B cell (primary cell): ENCODE data around the gene TFE3. TPM values are rescaled to one million over a fixed set of nuclear protein-coding genes. Genes with fewer than 3 reads are reported as not detected.

ENCODE experiments used
- ATAC-seq: fragments of 200-7000 bp; cut with Tn5 transposase; one replicate; pipeline ENCODE4 v1.10.0; 2021; ENCODE audit warnings: low read depth, mild to moderate bottlenecking, moderate number of reproducible peaks, moderate library complexity
- CTCF ChIA-PET: fragments of 350-600 bp; sonication (Branson Sonifier 250); formaldehyde crosslinking; loops from one replicate; lab custom pipeline; 2021; ENCODE audit warnings: antibody characterized with exemption, inconsistent platforms; lab: Charles Lee
- POLR2A ChIA-PET: fragments of 350-600 bp; sonication (Branson Sonifier 250); formaldehyde crosslinking; loops from one replicate; lab custom pipeline; 2021; ENCODE audit warnings: antibody characterized with exemption; lab: Charles Lee
- DNase-seq: peaks from one replicate; pipeline ENCODE4 v3.0.0; 2013
- H2AFZ ChIP-seq: 2 replicates; pipeline ENCODE4 v1.6.1; 2012; ENCODE audit warnings: mild to moderate bottlenecking, low read depth, low read length; ENCODE audit not compliant: insufficient read depth, poor library complexity, severe bottlenecking
- H3K27ac ChIP-seq, 2 donors: 1 replicate in 1 of 2; 2 replicates in 1 of 2; pipeline ENCODE4 v1.5.1; 2012 to 2013; ENCODE audit warnings: low read length in 2 of 2, mild to moderate bottlenecking in 2 of 2, moderate library complexity in 1 of 2
- H3K27me3 ChIP-seq, 4 experiments: fragments of 200-600 bp in 1 of 4; sonication (generic) in 1 of 4; replicated peaks in 1 of 4; 1 replicate in 2 of 4; 2 replicates in 2 of 4; pipeline versions ENCODE4 v1.6.1 to v1.7.0; 2013 to 2016; ENCODE audit warnings: low read length in 3 of 4, mild to moderate bottlenecking in 2 of 4, mixed read lengths in 1 of 4, moderate library complexity in 1 of 4; ENCODE audit not compliant: insufficient read depth in 4 of 4, control insufficient read depth in 3 of 4; ENCODE audit errors: control extremely low read depth in 1 of 4
- H3K36me3 ChIP-seq, 2 experiments: replicated peaks in 1 of 2; 1 replicate in 1 of 2; 2 replicates in 1 of 2; pipeline versions ENCODE4 v1.6.1 to v1.7.1; 2013; ENCODE audit warnings: low read length in 1 of 2; ENCODE audit not compliant: insufficient read depth in 2 of 2, control insufficient read depth in 1 of 2; ENCODE audit errors: control extremely low read depth in 1 of 2, extremely low read depth in 1 of 2
- H3K4me1 ChIP-seq, 2 donors: fragments of 200-600 bp in 1 of 2; sonication (generic) in 1 of 2; 1 replicate in 1 of 2; 2 replicates in 1 of 2; pipeline versions ENCODE4 v1.5.1 to v1.6.1; 2013 to 2017; ENCODE audit warnings: low read length in 2 of 2; ENCODE audit not compliant: control insufficient read depth in 2 of 2, insufficient read depth in 2 of 2
- H3K4me2 ChIP-seq: replicated peaks from 2 replicates; pipeline ENCODE3; 2012; ENCODE audit warnings: mild to moderate bottlenecking, low read depth, low read length; ENCODE audit not compliant: poor library complexity, severe bottlenecking
- H3K4me3 ChIP-seq, 5 experiments: fragments of 200-600 bp in 1 of 5; sonication (generic) in 1 of 5; 1 replicate in 3 of 5; 2 replicates in 2 of 5; pipeline versions ENCODE4 v1.5.1 to v1.7.0; 2011 to 2016; ENCODE audit warnings: low read length in 4 of 5, mild to moderate bottlenecking in 4 of 5, low read depth in 2 of 5, control low read depth in 1 of 5, moderate library complexity in 1 of 5; ENCODE audit not compliant: insufficient read depth in 1 of 5; ENCODE audit errors: control extremely low read depth in 1 of 5, extremely low read depth in 1 of 5
- H3K79me2 ChIP-seq: fragments of 200-600 bp; sonication (generic); one replicate; pipeline ENCODE4 v1.6.0; 2016; ENCODE audit warnings: low read length; ENCODE audit not compliant: control insufficient read depth, insufficient read depth
- H3K9ac ChIP-seq: fragments of 200-600 bp; sonication (generic); 2 replicates; pipeline ENCODE4 v1.6.1; 2017; ENCODE audit warnings: mild to moderate bottlenecking, low read length, moderate library complexity
- H3K9me3 ChIP-seq, 3 donors: one replicate each; pipeline versions ENCODE4 v1.6.1 to v1.7.1; 2013; ENCODE audit warnings: low read length in 2 of 3; ENCODE audit not compliant: control insufficient read depth in 2 of 3, insufficient read depth in 1 of 3; ENCODE audit errors: control extremely low read depth in 1 of 3
- H4K20me1 ChIP-seq: 2 replicates; pipeline ENCODE4 v1.6.0; 2012; ENCODE audit warnings: mild to moderate bottlenecking, low read length; ENCODE audit not compliant: insufficient read depth, control insufficient read depth, poor library complexity, severe bottlenecking
- H3K27ac Mint-ChIP-seq: one replicate; pipeline ENCODE4 v1.8.0; 2021; ENCODE audit warnings: mixed read lengths
- H3K27me3 Mint-ChIP-seq: one replicate; pipeline ENCODE4 v1.8.0; 2021; ENCODE audit warnings: mixed read lengths
- H3K4me1 Mint-ChIP-seq: one replicate; pipeline ENCODE4 v1.8.0; 2021; ENCODE audit warnings: mixed read lengths
- H3K4me3 Mint-ChIP-seq: one replicate; pipeline ENCODE4 v1.8.0; 2021; ENCODE audit warnings: mixed read lengths
- H3K9me3 Mint-ChIP-seq: one replicate; pipeline ENCODE4 v1.8.0; 2022; ENCODE audit warnings: mixed read lengths; ENCODE audit not compliant: insufficient read depth
- EZH2 ChIP-seq: IDR thresholded peaks from 2 replicates; pipeline ENCODE4 v1.6.1; 2012; ENCODE audit warnings: borderline replicate concordance, low read depth, mild to moderate bottlenecking, moderate library complexity, low read length; ENCODE audit not compliant: insufficient read depth, poor library complexity, severe bottlenecking
- WGBS: methylation state at CpG from one replicate; pipeline ENCODE4 v1.1.5; 2013; ENCODE audit warnings: missing lambda C conversion rate; ENCODE audit not compliant: insufficient coverage; 5-methylcytosine and 5-hydroxymethylcytosine counted together
- intact Hi-C: fragments of 100-400 bp; cut with micrococcal nuclease; formaldehyde crosslinking; loops from one replicate; pipeline ENCODE4 v1.10.0; 2022
- polyA plus RNA-seq: library from polyadenylated mRNA; depleted of rRNA; stranded (reverse); fragments of >200 nt; gene quantifications from 2 replicates; pipeline ENCODE4 v1.2.3, GENCODE V29; 2012
- total RNA-seq, 2 donors: library from RNA; stranded (reverse); fragments of 120-200 nt in 1 of 2; gene quantifications; 1 replicate in 1 of 2; 2 replicates in 1 of 2; pipeline versions ENCODE4 v1.2.3 to v1.2.4, GENCODE V29; 2013 to 2022
- TF ChIP-seq, protein P1 (sequence below): fragments of 200-600 bp; IDR thresholded peaks from one replicate; pipeline ENCODE4 v1.8.0; 2022; ENCODE audit warnings: antibody characterized with exemption, mild to moderate bottlenecking

TFE3 gene
- total and polyA plus RNA-seq, 2 donors (not counting 1 experiment from before 2014, with no cell fraction given) = 21.0 to 38.9 TPM

DNA sequence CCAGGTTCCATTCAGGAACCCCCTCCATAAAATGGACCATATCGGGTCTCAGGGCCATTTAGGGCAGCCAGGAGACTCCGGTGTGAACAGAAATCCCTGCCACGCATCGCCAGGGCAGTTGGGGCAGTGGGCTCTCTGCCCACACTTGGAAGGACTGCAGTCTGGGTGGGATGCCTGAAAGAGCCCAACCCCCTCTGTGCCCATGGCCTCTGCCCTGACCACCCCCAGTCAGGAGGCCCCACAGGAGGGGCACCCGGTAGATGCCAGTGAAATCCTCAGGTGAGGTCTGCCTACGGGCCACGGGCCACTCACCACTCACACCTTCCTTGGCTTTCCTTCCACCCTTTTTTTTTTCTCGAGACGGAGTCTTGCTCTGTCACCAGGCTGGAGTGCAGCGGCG lies 25.9 kb upstream of the TFE3 start:
- no peak overlapping the region for H3K4me3 Mint-ChIP-seq
- Histone ChIP-seq H3K4me3 (no peak overlapping the region), H3K4me2 (no peak overlapping the region), H2AFZ (no peak overlapping the region), H3K4me1 (peaks cover 0 to 13% of the 10 kb centered on the region in 2 donors), H3K9me3 (peaks cover 0 to 6% (median 0%) of the 10 kb centered on the region in 3 donors), H3K79me2 (no peaks in the 10 kb centered on the region), H3K27me3 (no peaks in the 10 kb centered on the region), H3K27ac (no peak overlapping the region), H3K9ac (no peak overlapping the region), H3K36me3 (peaks cover 0 to 4% of the 10 kb centered on the region in 2 experiments), H4K20me1 (no peaks in the 10 kb centered on the region)
- no peak for TF ChIP-seq EZH2
- TF ChIP-seq, protein P1, sequence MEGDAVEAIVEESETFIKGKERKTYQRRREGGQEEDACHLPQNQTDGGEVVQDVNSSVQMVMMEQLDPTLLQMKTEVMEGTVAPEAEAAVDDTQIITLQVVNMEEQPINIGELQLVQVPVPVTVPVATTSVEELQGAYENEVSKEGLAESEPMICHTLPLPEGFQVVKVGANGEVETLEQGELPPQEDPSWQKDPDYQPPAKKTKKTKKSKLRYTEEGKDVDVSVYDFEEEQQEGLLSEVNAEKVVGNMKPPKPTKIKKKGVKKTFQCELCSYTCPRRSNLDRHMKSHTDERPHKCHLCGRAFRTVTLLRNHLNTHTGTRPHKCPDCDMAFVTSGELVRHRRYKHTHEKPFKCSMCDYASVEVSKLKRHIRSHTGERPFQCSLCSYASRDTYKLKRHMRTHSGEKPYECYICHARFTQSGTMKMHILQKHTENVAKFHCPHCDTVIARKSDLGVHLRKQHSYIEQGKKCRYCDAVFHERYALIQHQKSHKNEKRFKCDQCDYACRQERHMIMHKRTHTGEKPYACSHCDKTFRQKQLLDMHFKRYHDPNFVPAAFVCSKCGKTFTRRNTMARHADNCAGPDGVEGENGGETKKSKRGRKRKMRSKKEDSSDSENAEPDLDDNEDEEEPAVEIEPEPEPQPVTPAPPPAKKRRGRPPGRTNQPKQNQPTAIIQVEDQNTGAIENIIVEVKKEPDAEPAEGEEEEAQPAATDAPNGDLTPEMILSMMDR = no peak
- peaks cover 15% of the 10 kb centered on the region for H3K4me1 Mint-ChIP-seq
- WGBS = 93% methylated on average over 3 of the region's 11 CpGs
- H3K27me3 Mint-ChIP-seq = no peaks in the 10 kb centered on the region
- H3K27ac Mint-ChIP-seq = no peak overlapping the region
- H3K9me3 Mint-ChIP-seq = no peaks in the 10 kb centered on the region
- CTCF ChIA-PET = no interaction called here
- no peak for ATAC-seq
- intact Hi-C loops = no loop called here
- DNase-seq = no peak
- POLR2A ChIA-PET = no interaction called here

DNA sequence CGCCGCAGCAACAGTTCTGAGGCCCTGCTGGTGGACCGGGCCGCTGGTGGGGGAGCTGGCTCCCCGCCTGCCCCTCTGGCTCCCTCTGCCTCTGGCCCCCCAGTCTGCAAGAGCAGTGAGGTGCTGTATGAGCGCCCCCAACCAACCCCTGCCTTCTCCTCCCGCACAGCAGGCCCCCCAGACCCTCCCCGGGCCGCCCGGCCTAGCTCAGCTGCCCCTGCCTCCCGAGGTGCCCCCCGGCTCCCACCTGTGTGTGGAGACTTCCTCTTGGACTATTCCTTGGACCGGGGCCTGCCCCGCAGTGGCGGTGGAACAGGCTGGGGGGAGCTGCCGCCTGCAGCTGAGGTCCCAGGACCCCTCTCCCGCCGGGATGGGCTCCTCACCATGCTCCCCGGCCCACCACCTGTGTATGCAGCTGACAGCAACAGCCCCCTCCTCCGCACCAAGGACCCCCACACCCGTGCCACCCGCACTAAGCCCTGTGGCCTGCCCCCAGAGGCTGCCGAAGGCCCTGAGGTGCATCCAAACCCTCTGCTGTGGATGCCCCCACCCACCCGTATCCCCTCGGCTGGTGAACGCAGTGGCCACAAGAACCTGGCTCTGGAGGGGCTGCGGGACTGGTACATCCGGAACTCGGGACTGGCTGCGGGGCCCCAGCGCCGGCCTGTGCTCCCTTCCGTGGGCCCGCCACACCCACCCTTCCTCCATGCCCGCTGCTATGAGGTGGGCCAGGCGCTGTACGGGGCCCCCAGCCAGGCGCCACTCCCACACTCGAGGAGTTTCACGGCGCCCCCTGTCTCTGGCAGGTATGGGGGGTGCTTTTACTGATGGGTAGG lies 24.3 kb upstream of the TFE3 start:
- Histone ChIP-seq H2AFZ (no peak overlapping the region), H3K4me2 (no peak overlapping the region), H3K79me2 (no peaks in the 10 kb centered on the region), H3K4me3 (no peak overlapping the region), H3K9ac (no peak overlapping the region), H3K9me3 (no peaks in the 10 kb centered on the region), H3K27ac (no peak overlapping the region), H3K27me3 (no peaks in the 10 kb centered on the region), H3K4me1 (peaks cover 0 to under 1% of the 10 kb centered on the region in 2 donors), H4K20me1 (no peaks in the 10 kb centered on the region), H3K36me3 (peaks cover 0 to 4% of the 10 kb centered on the region in 2 experiments)
- POLR2A ChIA-PET = interaction anchor here (0.6 kb wide), 1 partner anchor 64 kb away, joined by 4 read pairs; no protein-coding TSS in a partner anchor
- no peak for ATAC-seq
- CTCF ChIA-PET = no interaction called here
- intact Hi-C loops = no loop called here
- Mint-ChIP-seq H3K4me1 (peaks cover 1% of the 10 kb centered on the region), H3K4me3 (no peak overlapping the region), H3K27ac (no peak overlapping the region), H3K9me3 (no peaks in the 10 kb centered on the region), H3K27me3 (no peaks in the 10 kb centered on the region)
- WGBS = 97% methylated on average over 16 of the region's 41 CpGs
- DNase-seq = no peak
- TF ChIP-seq, protein P1 = no peak
- no peak for TF ChIP-seq EZH2
